ENCODE data around the gene S100A3.

GRCh38 chr1:153553830-153554541 lies 4.9 kb upstream of the S100A3 start:
- TF ChIP-seq POLR2A (IDR thresholded peaks at IDR 0.05) (no peak), CTCF (IDR thresholded peaks at IDR 0.05) (no peak)

All from right lobe of liver (tissue), 4 donors.